ENCODE results near the gene TOP3A.

DNA sequence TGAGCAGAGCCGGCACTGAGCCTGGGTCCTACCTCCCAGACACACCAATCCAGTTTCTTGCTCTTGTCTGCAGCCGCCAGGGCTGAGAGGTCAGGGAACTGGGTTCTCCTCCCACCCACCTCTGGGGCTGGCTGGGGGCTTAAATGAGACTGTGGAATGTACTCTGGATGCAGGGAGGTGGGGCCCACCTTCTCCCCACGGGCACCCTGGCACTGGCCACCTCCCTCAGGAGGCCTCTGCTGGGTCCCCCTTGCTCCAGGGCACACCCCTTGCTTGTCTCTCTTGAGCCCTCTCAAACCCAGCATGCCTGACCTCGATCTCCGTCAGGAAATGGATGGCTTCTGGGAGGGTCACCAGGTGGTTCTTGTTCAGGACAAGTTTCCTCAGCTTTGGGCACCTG lies 62.6 kb downstream of the TOP3A start:
- TF ChIP-seq CTCF (IDR thresholded peaks at IDR 0.05) (no peak), POLR2A (IDR thresholded peaks at IDR 0.05) (no peak)
